HG02884 (cell line): ENCODE results near the gene PGBD2.
"Not testable (repeated sequence)": the region's sequence is repeated elsewhere in the genome, so short reads cannot be mapped to it uniquely, and the experiment has no call there.

Experiments used
- ATAC-seq: cut with Tn5 transposase; IDR thresholded peaks from one replicate; pipeline ENCODE4 v1.9.1; 2021; ENCODE audit warnings: mild to moderate bottlenecking, moderate library complexity; ENCODE audit not compliant: unreplicated experiment

PGBD2 gene, protein sequence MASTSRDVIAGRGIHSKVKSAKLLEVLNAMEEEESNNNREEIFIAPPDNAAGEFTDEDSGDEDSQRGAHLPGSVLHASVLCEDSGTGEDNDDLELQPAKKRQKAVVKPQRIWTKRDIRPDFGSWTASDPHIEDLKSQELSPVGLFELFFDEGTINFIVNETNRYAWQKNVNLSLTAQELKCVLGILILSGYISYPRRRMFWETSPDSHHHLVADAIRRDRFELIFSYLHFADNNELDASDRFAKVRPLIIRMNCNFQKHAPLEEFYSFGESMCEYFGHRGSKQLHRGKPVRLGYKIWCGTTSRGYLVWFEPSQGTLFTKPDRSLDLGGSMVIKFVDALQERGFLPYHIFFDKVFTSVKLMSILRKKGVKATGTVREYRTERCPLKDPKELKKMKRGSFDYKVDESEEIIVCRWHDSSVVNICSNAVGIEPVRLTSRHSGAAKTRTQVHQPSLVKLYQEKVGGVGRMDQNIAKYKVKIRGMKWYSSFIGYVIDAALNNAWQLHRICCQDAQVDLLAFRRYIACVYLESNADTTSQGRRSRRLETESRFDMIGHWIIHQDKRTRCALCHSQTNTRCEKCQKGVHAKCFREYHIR

GRCh38 chr1:248906009-248906752, at the start of gene PGBD2:
PGBD2 (plus strand) TSS chr1:248906235; CDS start chr1:248913863, 7,628 bp downstream.
- ATAC-seq: peak; percentile 92

DNA sequence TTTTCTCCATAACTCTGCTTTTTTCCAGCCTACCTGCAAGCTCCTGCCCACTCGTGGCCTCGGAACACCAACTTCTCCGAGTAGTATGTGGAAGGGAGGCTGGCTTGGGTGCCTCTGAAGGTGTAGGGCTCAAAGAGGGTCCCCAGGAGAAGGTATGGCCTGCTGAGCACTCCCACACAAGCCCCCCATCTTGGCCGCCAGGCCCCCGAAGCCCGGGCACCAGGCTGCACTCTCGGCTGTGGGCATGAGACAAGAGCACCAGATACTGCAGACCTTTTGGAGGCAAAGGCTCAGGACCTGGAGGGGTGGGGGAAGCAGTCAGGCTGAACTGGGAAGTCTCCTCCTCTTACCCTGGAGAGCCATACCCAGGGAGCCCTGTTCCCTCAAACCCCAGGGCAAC, 48.8 kb upstream of the PGBD2 start:
- no peak for ATAC-seq

DNA sequence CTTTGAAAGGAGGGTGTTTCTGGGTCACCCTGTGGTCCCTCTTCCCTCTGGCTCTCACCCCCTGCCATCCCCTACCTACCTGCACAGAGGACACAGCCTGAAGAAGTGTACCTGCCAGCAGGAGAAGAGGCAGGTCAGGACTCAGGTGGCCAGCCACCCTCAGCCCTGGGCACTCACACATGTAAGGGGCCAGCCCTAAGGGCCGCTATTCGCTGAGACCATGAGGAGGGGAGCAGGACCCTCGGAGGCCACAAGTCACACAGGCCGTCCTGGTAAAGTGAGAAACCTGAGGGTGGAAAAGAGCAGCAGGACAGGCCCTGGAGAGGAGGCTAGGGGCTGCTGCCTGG, 48.3 kb upstream of the PGBD2 start:
- no peak for ATAC-seq

DNA sequence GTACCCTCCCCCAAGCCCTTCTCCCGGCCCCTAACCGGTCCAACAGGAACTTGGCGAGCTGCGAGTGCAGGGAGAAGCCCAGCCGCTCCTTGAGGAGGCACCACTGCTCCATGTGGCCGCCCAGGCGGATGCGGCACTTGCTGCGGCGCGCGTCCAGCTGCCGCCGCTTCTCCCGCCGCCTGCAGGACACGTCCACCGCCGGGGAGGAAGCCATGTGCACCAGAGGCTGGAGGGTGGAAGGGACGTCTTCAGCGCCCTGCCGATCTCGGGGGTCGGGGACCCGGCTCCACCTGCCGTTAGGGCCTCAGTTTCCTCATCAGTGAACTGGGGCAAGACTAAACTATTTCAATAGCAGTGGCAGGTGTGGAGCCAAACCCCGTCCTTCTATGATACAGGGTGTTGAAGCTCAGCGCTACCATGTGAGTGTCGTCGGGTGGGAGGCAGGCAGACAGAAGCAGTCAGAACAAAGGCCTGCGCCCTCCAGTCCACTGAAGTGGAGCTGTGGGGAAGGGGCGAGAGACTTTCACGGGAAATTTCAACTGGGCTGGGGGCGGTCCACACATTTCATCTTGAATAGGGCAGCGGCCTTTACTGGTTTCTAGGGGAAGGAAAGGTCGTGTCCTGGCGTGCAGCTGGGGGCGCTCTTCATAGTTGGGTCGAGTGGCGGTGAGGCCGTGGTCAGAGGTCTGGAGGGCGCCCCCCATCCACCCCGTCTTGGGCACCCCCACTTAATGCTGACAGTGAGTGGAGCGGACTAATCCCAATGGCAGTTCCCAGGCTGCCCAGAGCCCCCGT, 47.7 kb upstream of the PGBD2 start:
- ATAC-seq: peak; percentile 24

- ATAC-seq: peak; percentile 77
Measured at GRCh38 chr1:248858891-248859889, 46.8 kb upstream of the PGBD2 start, which contains the start of gene ZNF692. ZNF692 (minus strand) TSS chr1:248859085; CDS start chr1:248858309, 776 bp downstream.

GRCh38 chr1:248860007-248860406, 46.0 kb upstream of the PGBD2 start:
- ATAC-seq: no peak

DNA sequence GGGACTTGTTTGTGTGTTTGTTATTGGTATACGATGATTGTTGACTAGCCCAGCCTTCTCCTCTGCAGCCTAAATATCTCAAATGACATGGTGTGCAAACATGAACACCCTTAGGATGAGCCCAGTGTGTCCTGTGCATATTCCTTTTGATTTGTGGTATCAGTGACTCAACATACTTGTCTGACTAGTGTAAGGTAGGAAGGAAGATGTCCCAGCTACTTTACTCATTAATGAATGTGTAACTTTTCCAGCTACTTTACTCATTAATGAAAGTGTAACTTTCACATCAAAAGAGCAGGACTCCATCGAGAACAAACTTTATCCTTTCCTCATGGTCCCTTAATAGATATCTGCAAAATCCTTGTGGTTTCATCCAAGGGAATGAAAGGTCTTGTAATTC, 44.4 kb upstream of the PGBD2 start:
- no peak for ATAC-seq

DNA sequence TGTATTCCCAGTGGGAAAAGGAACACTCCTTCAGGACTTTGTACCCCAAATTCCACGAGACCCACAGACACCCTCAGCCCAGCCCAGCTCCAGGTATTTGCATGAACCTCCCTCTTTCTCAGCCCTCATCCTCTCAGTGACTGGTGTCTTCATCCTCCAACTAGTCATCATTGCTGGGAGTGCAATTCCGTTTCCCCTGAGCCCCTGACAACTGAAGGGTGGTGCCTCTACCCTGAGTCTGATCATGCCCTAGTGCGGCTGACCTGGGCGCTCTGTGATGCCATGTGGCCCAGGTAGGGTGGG, 43.4 kb upstream of the PGBD2 start:
- peak; percentile 8 for ATAC-seq

- ATAC-seq: peak; percentile 64
Measured at GRCh38 chr1:248862998-248863881, 42.8 kb upstream of the PGBD2 start.

DNA sequence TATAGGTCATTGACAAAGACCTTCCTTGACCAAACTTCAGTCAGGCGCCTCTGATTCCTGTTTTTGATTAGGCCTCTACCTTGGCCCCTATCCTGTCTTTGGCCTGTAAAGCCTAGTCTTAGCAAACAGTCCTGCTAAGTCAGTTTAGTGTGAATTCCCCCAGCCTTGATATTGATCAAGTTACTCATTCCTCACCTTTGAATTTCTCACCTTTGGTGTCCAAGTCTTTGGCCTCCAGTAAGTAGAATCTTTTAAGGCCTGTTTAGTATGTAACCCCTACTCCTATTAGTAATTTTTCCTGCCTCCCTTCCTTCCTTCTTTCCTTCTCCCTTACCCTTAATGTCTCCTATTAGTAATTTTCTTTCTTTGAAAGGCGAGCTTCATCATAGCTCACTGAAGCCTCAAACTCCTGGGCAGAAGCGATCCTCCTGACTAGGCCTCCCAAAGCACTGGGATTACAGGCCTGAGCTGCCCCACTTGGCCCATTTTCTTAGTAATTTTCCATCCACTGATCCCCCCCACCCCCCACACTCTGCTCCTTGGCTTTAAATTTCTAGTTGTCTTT, 34.1 kb upstream of the PGBD2 start:
- no peak for ATAC-seq

GRCh38 chr1:248872752-248873408, 33.2 kb upstream of the PGBD2 start:
- ATAC-seq: peak; percentile 33

GRCh38 chr1:248873409-248873992, 32.5 kb upstream of the PGBD2 start:
- peak; percentile 69 for ATAC-seq

- ATAC-seq: peak; percentile 61
Measured at GRCh38 chr1:248873993-248874533, 32.0 kb upstream of the PGBD2 start.

DNA sequence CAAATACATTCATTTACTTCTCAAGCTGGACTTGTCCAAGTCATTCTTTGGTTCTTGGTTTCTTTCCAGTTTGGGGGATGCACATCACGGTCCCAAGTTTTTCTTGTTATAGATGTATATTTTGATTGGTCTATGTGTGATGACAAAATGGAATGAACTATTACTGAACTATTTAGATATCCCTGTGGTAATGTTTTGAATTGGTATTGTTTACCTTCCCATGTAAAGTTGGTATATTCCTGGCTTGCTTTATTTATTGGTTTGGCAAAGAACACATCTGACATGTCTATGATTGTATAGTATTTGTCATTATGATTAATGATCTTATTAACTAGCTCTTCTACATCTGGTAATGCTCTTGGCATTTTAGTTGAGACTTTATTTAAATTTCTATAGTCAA, 24.8 kb upstream of the PGBD2 start:
- ATAC-seq: no peak

- not testable (repeated sequence) for ATAC-seq
Measured at GRCh38 chr1:248882427-248882826, 23.6 kb upstream of the PGBD2 start.

GRCh38 chr1:248884632-248885295, 21.3 kb upstream of the PGBD2 start:
- no peak for ATAC-seq

DNA sequence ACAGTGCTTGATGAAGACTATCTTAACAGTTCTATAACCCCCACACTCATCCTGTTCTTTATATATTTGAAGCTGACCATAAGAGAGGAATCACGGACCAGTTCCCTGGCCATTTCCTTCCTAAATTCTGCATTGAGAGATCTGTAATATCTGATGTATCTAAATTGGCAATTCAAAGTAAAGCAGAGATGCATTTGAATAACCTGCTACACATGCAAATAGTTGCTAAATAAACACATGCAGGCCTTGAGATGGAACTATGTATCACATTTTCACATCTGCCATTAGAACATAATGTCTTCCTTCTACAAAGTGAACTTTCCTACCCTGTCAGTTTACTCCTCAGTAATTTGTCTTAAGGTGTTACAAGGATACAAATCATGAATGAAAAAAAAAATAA, 20.4 kb upstream of the PGBD2 start:
- no peak for ATAC-seq
